Osteoblast (primary cell): Measurements from ENCODE around the gene OR51V1. TPM values are rescaled to one million over a fixed set of nuclear protein-coding genes. Genes with fewer than 3 reads are reported as not detected.

Experiments used
- DNase-seq: peaks from one replicate; pipeline ENCODE4 v3.0.0; 2011; ENCODE audit warnings: low spot score, mixed read lengths; ENCODE audit not compliant: insufficient read length; ENCODE audit errors: missing footprints
- H2AFZ ChIP-seq: 2 replicates; pipeline ENCODE4 v1.6.0; 2011; ENCODE audit warnings: mild to moderate bottlenecking, low read length
- H3K27ac ChIP-seq: 2 replicates; pipeline ENCODE4 v1.5.1; 2011; ENCODE audit warnings: mild to moderate bottlenecking, low read depth, low read length, moderate library complexity
- H3K27me3 ChIP-seq: 2 replicates; pipeline ENCODE4 v1.6.0; 2012; ENCODE audit warnings: mild to moderate bottlenecking, control low read depth, inconsistent platforms, low read length, moderate library complexity; ENCODE audit not compliant: insufficient read depth
- H3K36me3 ChIP-seq: 2 replicates; pipeline ENCODE4 v1.5.1; 2011; ENCODE audit warnings: mild to moderate bottlenecking, low read length, control low read depth, moderate library complexity; ENCODE audit not compliant: insufficient read depth
- H3K4me1 ChIP-seq: 2 replicates; pipeline ENCODE4 v1.5.1; 2011; ENCODE audit warnings: mild to moderate bottlenecking, low read length, control low read depth, moderate library complexity; ENCODE audit not compliant: insufficient read depth
- H3K4me2 ChIP-seq: 2 replicates; pipeline ENCODE4 v1.6.0; 2011; ENCODE audit warnings: mild to moderate bottlenecking, low read length; ENCODE audit not compliant: insufficient read depth
- H3K4me3 ChIP-seq: fragments of 200-600 bp; sonication (generic); 3 replicates; pipeline ENCODE4 v1.5.1; 2012; ENCODE audit warnings: mild to moderate bottlenecking, low read length, inconsistent platforms; ENCODE audit not compliant: insufficient read depth
- H3K79me2 ChIP-seq: 2 replicates; pipeline ENCODE4 v1.6.0; 2012; ENCODE audit warnings: mild to moderate bottlenecking, low read length, control low read depth, inconsistent platforms; ENCODE audit not compliant: insufficient read depth
- H3K9me3 ChIP-seq: 2 replicates; pipeline ENCODE4 v1.5.1; 2011; ENCODE audit warnings: low read depth, low read length, control low read depth
- H4K20me1 ChIP-seq: 2 replicates; pipeline ENCODE4 v1.6.0; 2012; ENCODE audit warnings: mild to moderate bottlenecking, low read length, control low read depth; ENCODE audit not compliant: insufficient read depth
- total RNA-seq: library from RNA; depleted of rRNA; stranded (reverse); fragments of >200 nt; gene quantifications from 2 replicates; pipeline ENCODE4 v1.2.3, GENCODE V29; 2012
- TF ChIP-seq, protein P1 (sequence below): IDR thresholded peaks from 2 replicates; pipeline ENCODE4 v1.5.1; 2011; ENCODE audit warnings: mild to moderate bottlenecking, low read depth, low read length, moderate library complexity; ENCODE audit errors: extremely low read depth

Gene OR51V1
- total RNA-seq, 1 donor = not detected

- no peak overlapping the region for H2AFZ ChIP-seq
- H3K4me3 ChIP-seq = no peak overlapping the region
- peaks cover 2% of the 10 kb centered on the region for H3K4me1 ChIP-seq
- H3K27ac ChIP-seq = no peak overlapping the region
- DNase-seq = no peak
- no peaks in the 10 kb centered on the region for H3K79me2 ChIP-seq
- no peak overlapping the region for H3K4me2 ChIP-seq
- TF ChIP-seq, protein P1, sequence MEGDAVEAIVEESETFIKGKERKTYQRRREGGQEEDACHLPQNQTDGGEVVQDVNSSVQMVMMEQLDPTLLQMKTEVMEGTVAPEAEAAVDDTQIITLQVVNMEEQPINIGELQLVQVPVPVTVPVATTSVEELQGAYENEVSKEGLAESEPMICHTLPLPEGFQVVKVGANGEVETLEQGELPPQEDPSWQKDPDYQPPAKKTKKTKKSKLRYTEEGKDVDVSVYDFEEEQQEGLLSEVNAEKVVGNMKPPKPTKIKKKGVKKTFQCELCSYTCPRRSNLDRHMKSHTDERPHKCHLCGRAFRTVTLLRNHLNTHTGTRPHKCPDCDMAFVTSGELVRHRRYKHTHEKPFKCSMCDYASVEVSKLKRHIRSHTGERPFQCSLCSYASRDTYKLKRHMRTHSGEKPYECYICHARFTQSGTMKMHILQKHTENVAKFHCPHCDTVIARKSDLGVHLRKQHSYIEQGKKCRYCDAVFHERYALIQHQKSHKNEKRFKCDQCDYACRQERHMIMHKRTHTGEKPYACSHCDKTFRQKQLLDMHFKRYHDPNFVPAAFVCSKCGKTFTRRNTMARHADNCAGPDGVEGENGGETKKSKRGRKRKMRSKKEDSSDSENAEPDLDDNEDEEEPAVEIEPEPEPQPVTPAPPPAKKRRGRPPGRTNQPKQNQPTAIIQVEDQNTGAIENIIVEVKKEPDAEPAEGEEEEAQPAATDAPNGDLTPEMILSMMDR = no peak
- no peaks in the 10 kb centered on the region for H4K20me1 ChIP-seq
- H3K27me3 ChIP-seq = no peaks in the 10 kb centered on the region
- H3K9me3 ChIP-seq = no peaks in the 10 kb centered on the region
- H3K36me3 ChIP-seq = no peaks in the 10 kb centered on the region
These were observed 3.8 kb downstream of the OR51V1 start for GRCh38 chr11:5196731-5197130.

DNA sequence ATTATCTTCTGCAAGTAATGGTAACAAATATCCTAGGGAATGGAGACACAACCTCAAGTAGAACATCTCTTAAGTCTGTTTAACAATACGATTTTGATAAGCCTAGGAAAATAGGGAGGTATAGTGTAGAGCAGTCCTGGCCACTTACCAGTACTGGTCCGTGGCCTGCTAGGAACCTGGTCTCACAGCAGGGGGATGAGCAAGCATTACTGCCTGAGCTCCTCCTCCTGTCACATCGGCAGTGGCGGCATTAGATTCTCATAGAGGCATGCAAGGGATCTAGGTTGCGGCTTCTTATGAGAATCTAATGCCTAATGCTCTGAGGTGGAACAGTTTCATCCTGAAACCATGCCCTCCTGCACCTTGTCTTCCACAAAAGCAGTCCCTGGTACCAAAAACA lies 4.4 kb downstream of the OR51V1 start:
- peak overlapping the region; percentile 29 for H2AFZ ChIP-seq
- DNase-seq = no peak
- TF ChIP-seq, protein P1 = no peak
- H3K27me3 ChIP-seq = no peaks in the 10 kb centered on the region
- H3K36me3 ChIP-seq = no peaks in the 10 kb centered on the region
- H3K9me3 ChIP-seq = no peaks in the 10 kb centered on the region
- H3K4me1 ChIP-seq = peaks cover 2% of the 10 kb centered on the region
- H3K4me2 ChIP-seq = no peak overlapping the region
- no peak overlapping the region for H3K4me3 ChIP-seq
- H3K79me2 ChIP-seq = no peaks in the 10 kb centered on the region
- H3K27ac ChIP-seq = no peak overlapping the region
- no peaks in the 10 kb centered on the region for H4K20me1 ChIP-seq

DNA sequence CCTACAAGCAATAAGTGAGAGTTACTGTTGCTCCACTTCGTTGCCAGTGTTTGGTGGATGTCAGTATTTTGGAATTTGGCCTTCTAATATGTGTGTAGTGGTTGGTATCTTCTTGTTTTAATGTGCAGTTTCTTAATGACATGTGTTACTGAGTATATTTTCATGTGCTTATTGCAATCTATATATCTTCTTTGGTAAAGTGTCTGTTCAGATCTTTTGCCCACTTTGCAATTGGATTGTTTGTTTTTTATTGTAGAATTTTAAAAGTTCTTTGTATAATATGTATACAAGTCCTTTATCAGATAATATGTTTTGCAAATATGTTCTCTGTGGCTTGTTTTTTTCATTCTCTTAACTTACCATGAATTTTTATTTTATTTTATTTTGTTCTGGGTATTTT lies 7.7 kb downstream of the OR51V1 start:
- no peaks in the 10 kb centered on the region for H4K20me1 ChIP-seq
- no peaks in the 10 kb centered on the region for H3K36me3 ChIP-seq
- no peaks in the 10 kb centered on the region for H3K79me2 ChIP-seq
- no peaks in the 10 kb centered on the region for H3K9me3 ChIP-seq
- H3K4me2 ChIP-seq = no peak overlapping the region
- no peak overlapping the region for H3K27ac ChIP-seq
- TF ChIP-seq, protein P1 = no peak
- H3K4me3 ChIP-seq = no peak overlapping the region
- no peak for DNase-seq
- H2AFZ ChIP-seq = no peak overlapping the region
- no peaks in the 10 kb centered on the region for H3K27me3 ChIP-seq
- H3K4me1 ChIP-seq = peaks cover 2% of the 10 kb centered on the region

DNA sequence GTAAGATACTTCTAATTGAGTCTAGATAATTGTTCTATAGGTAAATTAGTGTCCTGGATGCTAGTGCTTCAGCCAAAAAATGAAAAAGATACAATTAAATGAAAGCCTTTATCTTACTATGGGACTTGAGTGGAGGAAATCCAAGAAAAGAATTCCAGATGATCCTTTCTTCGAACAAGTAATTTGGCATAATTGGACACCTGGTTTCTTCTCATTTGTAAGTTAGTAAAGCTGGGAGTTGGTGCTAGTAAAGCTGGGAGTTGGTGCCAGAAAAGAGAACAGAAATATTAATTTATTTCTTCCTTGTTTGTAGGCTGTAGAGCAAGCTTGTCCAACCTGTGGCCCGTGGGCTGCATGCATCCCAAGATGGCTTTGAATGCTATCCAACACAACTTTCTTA lies 12.3 kb downstream of the OR51V1 start:
- H3K4me1 ChIP-seq = no peaks in the 10 kb centered on the region
- H3K27ac ChIP-seq = no peak overlapping the region
- no peaks in the 10 kb centered on the region for H3K36me3 ChIP-seq
- no peak overlapping the region for H3K4me3 ChIP-seq
- H3K4me2 ChIP-seq = no peak overlapping the region
- H2AFZ ChIP-seq = no peak overlapping the region
- H3K27me3 ChIP-seq = no peaks in the 10 kb centered on the region
- H4K20me1 ChIP-seq = no peaks in the 10 kb centered on the region
- TF ChIP-seq, protein P1 = no peak
- DNase-seq = no peak
- H3K9me3 ChIP-seq = no peaks in the 10 kb centered on the region
- no peaks in the 10 kb centered on the region for H3K79me2 ChIP-seq
